HCT116 (cell line): ENCODE measurements around the gene C11orf54. TPM values are rescaled to one million over a fixed set of nuclear protein-coding genes. Genes with fewer than 3 reads are reported as not detected.

Experiments used
- ATAC-seq: fragments of 200-7000 bp; cut with Tn5 transposase; 2 replicates; pipeline ENCODE4 v1.9.1; 2020; ENCODE audit warnings: mild to moderate bottlenecking, moderate library complexity
- BruUV-seq: library from RNA; stranded (reverse); fragments of 400-500 nt; replicated peaks from 2 replicates; lab custom pipeline; 2021; lab: Mats Ljungman, UMichigan
- CTCF ChIA-PET: fragments of 300-600 bp; sonication (Branson Sonifier 250); formaldehyde crosslinking; loops from one replicate; lab custom pipeline; 2021; ENCODE audit warnings: antibody characterized with exemption; lab: Charles Lee
- POLR2A ChIA-PET: fragments of 300-600, 350-600 bp; sonication (Branson Sonifier 250); formaldehyde crosslinking; loops from one replicate; lab custom pipeline; 2021; ENCODE audit warnings: antibody characterized with exemption; lab: Charles Lee
- RAD21 ChIA-PET, 2 experiments: fragments of 300-600 bp; sonication (Branson Sonifier 250); formaldehyde crosslinking; loops; one replicate each; lab custom pipeline; 2023; ENCODE audit warnings: low total read pairs in 2 of 2; ENCODE audit not compliant: uncharacterized antibody in 2 of 2, unreplicated experiment in 2 of 2, low non-redundant PET in 1 of 2; lab: Charles Lee
- DNase-seq: peaks from one replicate; pipeline ENCODE4 v3.0.0-alpha.2; 2010; ENCODE audit warnings: low read depth, low spot score
- H2AFZ ChIP-seq: fragments of 200-600 bp; shearing (Covaris generic), sonication (generic); 2 replicates; pipeline ENCODE4 v1.6.1; 2017; ENCODE audit warnings: low read depth, mixed run types, mixed read lengths, antibody characterized with exemption, low read length; ENCODE audit not compliant: poor library complexity, severe bottlenecking
- H3K27ac ChIP-seq: 2 replicates; pipeline ENCODE4 v1.5.1; 2012; ENCODE audit warnings: low read depth, low read length
- H3K27me3 ChIP-seq: fragments of 200-600 bp; sonication (generic); 2 replicates; pipeline ENCODE4 v1.6.1; 2016; ENCODE audit warnings: mixed run types, low read length, mixed read lengths; ENCODE audit not compliant: insufficient read depth
- H3K36me3 ChIP-seq, 2 experiments: fragments of 200-500 bp in 1 of 2; fragments of 200-600 bp in 1 of 2; sonication (Bioruptor generic) in 1 of 2; sonication (generic) in 1 of 2; 2 replicates each; pipeline versions ENCODE4 v1.5.1 to v1.6.1; 2014 to 2016; ENCODE audit warnings: low read length in 2 of 2, inconsistent platforms in 1 of 2, mixed read lengths in 1 of 2, mixed run types in 1 of 2; ENCODE audit not compliant: insufficient read depth in 2 of 2, control insufficient read depth in 1 of 2
- H3K4me1 ChIP-seq, 2 experiments: fragments of 200-600 bp in 1 of 2; sonication (generic) in 1 of 2; 2 replicates each; pipeline versions ENCODE4 v1.5.1 to v1.6.1; 2012 to 2017; ENCODE audit warnings: low read length in 2 of 2, inconsistent platforms in 1 of 2, mild to moderate bottlenecking in 1 of 2, mixed read lengths in 1 of 2, mixed run types in 1 of 2, moderate library complexity in 1 of 2; ENCODE audit not compliant: insufficient read depth in 2 of 2, control insufficient read depth in 1 of 2
- H3K4me2 ChIP-seq: fragments of 200-600 bp; sonication (generic); 2 replicates; pipeline ENCODE4 v1.6.1; 2017; ENCODE audit warnings: mixed run types, low read length, mixed read lengths
- H3K4me3 ChIP-seq, 2 experiments: fragments of 200-600 bp in 1 of 2; sonication (generic) in 1 of 2; replicated peaks in 1 of 2; 2 replicates each; pipeline ENCODE4 v1.5.1; 2011 to 2016; ENCODE audit warnings: low read length in 2 of 2, control low read depth in 1 of 2, low read depth in 1 of 2, mild to moderate bottlenecking in 1 of 2, mixed read lengths in 1 of 2, mixed run types in 1 of 2
- H3K79me2 ChIP-seq: fragments of 200-600 bp; sonication (generic); 2 replicates; pipeline ENCODE4 v1.6.1; 2017; ENCODE audit warnings: mild to moderate bottlenecking, mixed run types, low read length, moderate library complexity, mixed read lengths; ENCODE audit not compliant: insufficient read depth
- H3K9ac ChIP-seq: fragments of 200-600 bp; sonication (generic); 2 replicates; pipeline ENCODE4 v1.6.1; 2016; ENCODE audit warnings: low read length, mixed read lengths
- H3K9me2 ChIP-seq: fragments of 200-600 bp; sonication (generic), shearing (Covaris generic); 2 replicates; pipeline ENCODE4 v1.6.1; 2017; ENCODE audit warnings: mixed run types, mild to moderate bottlenecking, moderate library complexity; ENCODE audit not compliant: insufficient read depth
- H3K9me3 ChIP-seq, 2 experiments: fragments of 200-500 bp in 1 of 2; fragments of 200-600 bp in 1 of 2; sonication (Bioruptor generic) in 1 of 2; sonication (generic) in 1 of 2; 2 replicates each; pipeline ENCODE4 v1.6.1; 2014 to 2017; ENCODE audit warnings: low read length in 2 of 2, mixed read lengths in 2 of 2, inconsistent platforms in 1 of 2, low read depth in 1 of 2, mild to moderate bottlenecking in 1 of 2, mixed run types in 1 of 2, moderate library complexity in 1 of 2; ENCODE audit not compliant: control insufficient read depth in 1 of 2, insufficient read depth in 1 of 2
- H4K20me1 ChIP-seq: fragments of 200-600 bp; sonication (generic), shearing (Covaris generic); 2 replicates; pipeline ENCODE4 v1.6.1; 2017; ENCODE audit warnings: mixed run types, mild to moderate bottlenecking, moderate library complexity; ENCODE audit not compliant: insufficient read depth
- CBX3 ChIP-seq: IDR thresholded peaks from 2 replicates; pipeline ENCODE4 v1.6.1; 2012; ENCODE audit warnings: low read depth
- CEBPB ChIP-seq: IDR thresholded peaks from 2 replicates; pipeline ENCODE4 v1.6.1; 2012; ENCODE audit warnings: low read depth
- CTCF ChIP-seq, 3 experiments: fragments of 200-600 bp in 1 of 3; sonication (generic) in 1 of 3; IDR thresholded peaks in 2 of 3; conservative IDR thresholded peaks in 1 of 3; 2 replicates each; pipeline ENCODE4 v1.5.1; 2012 to 2017; ENCODE audit warnings: low read depth in 2 of 3, low read length in 2 of 3, antibody characterized with exemption in 1 of 3, borderline replicate concordance in 1 of 3, control low read depth in 1 of 3, mild to moderate bottlenecking in 1 of 3, mixed read lengths in 1 of 3, mixed run types in 1 of 3, moderate library complexity in 1 of 3; ENCODE audit not compliant: insufficient read depth in 1 of 3
- EGR1 ChIP-seq: IDR thresholded peaks from 2 replicates; pipeline ENCODE4 v1.6.1; 2012; ENCODE audit warnings: low read depth
- ELF1 ChIP-seq: IDR thresholded peaks from 2 replicates; pipeline ENCODE4 v1.6.1; 2012; ENCODE audit warnings: low read depth, borderline replicate concordance
- EZH2 ChIP-seq: fragments of 200-600 bp; sonication (generic); IDR thresholded peaks from 2 replicates; pipeline ENCODE4 v1.6.1; 2017; ENCODE audit warnings: antibody characterized with exemption, mixed run types
- FOSL1 ChIP-seq: IDR thresholded peaks from 2 replicates; pipeline ENCODE4 v1.6.1; 2012; ENCODE audit warnings: low read depth
- POLR2A ChIP-seq: IDR thresholded peaks from 2 replicates; pipeline ENCODE4 v1.7.0; 2011; ENCODE audit warnings: borderline replicate concordance; ENCODE audit not compliant: insufficient read depth, insufficient read length; ENCODE audit errors: extremely low read depth
- POLR2AphosphoS5 ChIP-seq: IDR thresholded peaks from 2 replicates; pipeline ENCODE4 v1.6.1; 2011; ENCODE audit warnings: mild to moderate bottlenecking, low read depth, low read length, moderate library complexity
- RAD21 ChIP-seq: IDR thresholded peaks from 2 replicates; pipeline ENCODE4 v1.6.1; 2012; ENCODE audit warnings: low read depth, mild to moderate bottlenecking
- REST ChIP-seq: IDR thresholded peaks from 2 replicates; pipeline ENCODE4 v1.6.1; 2012; ENCODE audit warnings: low read depth
- SIN3A ChIP-seq: IDR thresholded peaks from 2 replicates; pipeline ENCODE4 v1.6.1; 2012; ENCODE audit warnings: low read depth
- SP1 ChIP-seq: IDR thresholded peaks from 2 replicates; pipeline ENCODE4 v1.6.1; 2012; ENCODE audit warnings: low read depth
- SRF ChIP-seq: IDR thresholded peaks from 2 replicates; pipeline ENCODE4 v1.6.1; 2012; ENCODE audit warnings: low read depth
- TCF7L2 ChIP-seq: IDR thresholded peaks from 2 replicates; pipeline ENCODE4 v1.7.0; 2011; ENCODE audit warnings: borderline replicate concordance, inconsistent platforms; ENCODE audit not compliant: insufficient read depth, insufficient read length; ENCODE audit errors: extremely low read depth
- ZFX ChIP-seq: fragments of 450-650 bp; IDR thresholded peaks from 2 replicates; pipeline ENCODE4 v1.6.1; 2017
- ZNF274 ChIP-seq: fragments of 200-500 bp; sonication (Bioruptor generic); IDR thresholded peaks from 2 replicates; pipeline ENCODE4 v1.6.1; 2014; ENCODE audit warnings: mild to moderate bottlenecking, low read depth, low read length, inconsistent platforms
- intact Hi-C: fragments of 100-400 bp; cut with micrococcal nuclease; formaldehyde crosslinking; loops from 2 replicates; pipeline ENCODE4 v1.10.0; 2022
- total RNA-seq: library from RNA; stranded (reverse); gene quantifications from one replicate; pipeline ENCODE4 v1.2.1, GENCODE V29; 2021; ENCODE audit not compliant: unreplicated experiment
- TF ChIP-seq, protein P1 (sequence below): IDR thresholded peaks from 2 replicates; pipeline ENCODE4 v1.6.1; 2012
- TF ChIP-seq, protein P2 (sequence below): IDR thresholded peaks from 2 replicates; pipeline ENCODE4 v1.6.1; 2011; ENCODE audit warnings: mild to moderate bottlenecking, low read length, moderate library complexity; ENCODE audit not compliant: insufficient replicate concordance; ENCODE audit errors: extremely low read depth
- TF ChIP-seq, protein P3 (sequence below): IDR thresholded peaks from 2 replicates; pipeline ENCODE4 v1.6.1; 2012

C11orf54 gene
- total RNA-seq, 1 experiment from 2014 or later = 26.1 TPM

- H3K9me2 ChIP-seq = no peaks in the 10 kb centered on the region
- POLR2A ChIA-PET = no interaction called here
- H3K9me3 ChIP-seq = no peaks in the 10 kb centered on the region
- RAD21 ChIA-PET = no interaction called here
- no peaks in the 10 kb centered on the region for H3K27me3 ChIP-seq
- no peaks in the 10 kb centered on the region for H4K20me1 ChIP-seq
- H3K4me1 ChIP-seq = no peaks in the 10 kb centered on the region
- CTCF ChIA-PET = no interaction called here
- no peak overlapping the region for H3K4me3 ChIP-seq
- intact Hi-C loops = no loop called here
- H3K9ac ChIP-seq = no peak overlapping the region
- H3K4me2 ChIP-seq = no peak overlapping the region
- no peaks in the 10 kb centered on the region for H3K79me2 ChIP-seq
- no TSS peak for BruUV-seq
- DNase-seq = no peak
- H3K36me3 ChIP-seq = peaks cover 0 to 17% of the 10 kb centered on the region in 2 experiments; a peak in 2 of 4 replicates
- no peak for ATAC-seq
- H2AFZ ChIP-seq = no peak overlapping the region
- H3K27ac ChIP-seq = no peak overlapping the region
- TF ChIP-seq TCF7L2 (no peak), CBX3 (no peak), ZFX (no peak), CEBPB (no peak), CTCF (IDR thresholded peaks at IDR 0.05 in 2 of 3, conservative IDR thresholded peaks at IDR 0.05 in 1 of 3; ENCODE audit: borderline replicate concordance in 1 of 3, insufficient read depth in 1 of 3, low read depth in 2 of 3, low read length in 2 of 3) (no peak), SP1 (no peak), ELF1 (no peak), EZH2 (no peak), FOSL1 (no peak), RAD21 (no peak), SRF (no peak), POLR2A (no peak), ZNF274 (no peak), POLR2AphosphoS5 (no peak), REST (no peak), SIN3A (no peak), EGR1 (no peak)
- TF ChIP-seq, protein P1, sequence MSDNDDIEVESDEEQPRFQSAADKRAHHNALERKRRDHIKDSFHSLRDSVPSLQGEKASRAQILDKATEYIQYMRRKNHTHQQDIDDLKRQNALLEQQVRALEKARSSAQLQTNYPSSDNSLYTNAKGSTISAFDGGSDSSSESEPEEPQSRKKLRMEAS = no peak
- TF ChIP-seq, protein P2, sequence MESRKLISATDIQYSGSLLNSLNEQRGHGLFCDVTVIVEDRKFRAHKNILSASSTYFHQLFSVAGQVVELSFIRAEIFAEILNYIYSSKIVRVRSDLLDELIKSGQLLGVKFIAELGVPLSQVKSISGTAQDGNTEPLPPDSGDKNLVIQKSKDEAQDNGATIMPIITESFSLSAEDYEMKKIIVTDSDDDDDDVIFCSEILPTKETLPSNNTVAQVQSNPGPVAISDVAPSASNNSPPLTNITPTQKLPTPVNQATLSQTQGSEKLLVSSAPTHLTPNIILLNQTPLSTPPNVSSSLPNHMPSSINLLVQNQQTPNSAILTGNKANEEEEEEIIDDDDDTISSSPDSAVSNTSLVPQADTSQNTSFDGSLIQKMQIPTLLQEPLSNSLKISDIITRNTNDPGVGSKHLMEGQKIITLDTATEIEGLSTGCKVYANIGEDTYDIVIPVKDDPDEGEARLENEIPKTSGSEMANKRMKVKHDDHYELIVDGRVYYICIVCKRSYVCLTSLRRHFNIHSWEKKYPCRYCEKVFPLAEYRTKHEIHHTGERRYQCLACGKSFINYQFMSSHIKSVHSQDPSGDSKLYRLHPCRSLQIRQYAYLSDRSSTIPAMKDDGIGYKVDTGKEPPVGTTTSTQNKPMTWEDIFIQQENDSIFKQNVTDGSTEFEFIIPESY = no peak
- TF ChIP-seq, protein P3, sequence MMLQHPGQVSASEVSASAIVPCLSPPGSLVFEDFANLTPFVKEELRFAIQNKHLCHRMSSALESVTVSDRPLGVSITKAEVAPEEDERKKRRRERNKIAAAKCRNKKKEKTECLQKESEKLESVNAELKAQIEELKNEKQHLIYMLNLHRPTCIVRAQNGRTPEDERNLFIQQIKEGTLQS = no peak
Observed at GRCh38 chr11:93761910-93762309, 20.4 kb downstream of the C11orf54 start.
